GM23248 (cell line): Measurements from ENCODE around the gene PLA2G2F. TPM values are rescaled to one million over a fixed set of nuclear protein-coding genes. Genes with fewer than 3 reads are reported as not detected.
A peak's percentile ranks its signal among the peaks of the same experiment; 100 is the strongest.

Experiments
- DNase-seq: peaks from one replicate; pipeline ENCODE4 v3.0.0-alpha.2; 2015
- H2AFZ ChIP-seq: fragments of 200-600 bp; sonication (generic); 2 replicates; pipeline ENCODE4 v1.6.1; 2016; ENCODE audit warnings: antibody characterized with exemption
- H3F3A ChIP-seq: fragments of 200-600 bp; sonication (generic); 2 replicates; pipeline ENCODE4 v1.6.1; 2016; ENCODE audit warnings: mild to moderate bottlenecking, antibody characterized with exemption, mixed run types; ENCODE audit not compliant: insufficient read depth
- H3K27ac ChIP-seq: fragments of 200-600 bp; sonication (generic); 2 replicates; pipeline ENCODE4 v1.5.1; 2016; ENCODE audit warnings: mild to moderate bottlenecking
- H3K27me3 ChIP-seq: fragments of 200-600 bp; sonication (generic); replicated peaks from 2 replicates; pipeline ENCODE4 v1.6.1; 2016; ENCODE audit warnings: mild to moderate bottlenecking; ENCODE audit not compliant: insufficient read depth
- H3K36me3 ChIP-seq: fragments of 200-600 bp; sonication (generic); 2 replicates; pipeline ENCODE4 v1.6.1; 2016; ENCODE audit warnings: low read depth, mild to moderate bottlenecking
- H3K4me1 ChIP-seq: fragments of 200-600 bp; sonication (generic); 2 replicates; pipeline ENCODE4 v1.6.1; 2016; ENCODE audit warnings: mild to moderate bottlenecking; ENCODE audit not compliant: insufficient read depth
- H3K4me2 ChIP-seq: fragments of 200-600 bp; sonication (generic); one replicate; pipeline ENCODE4 v1.6.1; 2016; ENCODE audit warnings: mild to moderate bottlenecking; ENCODE audit not compliant: unreplicated experiment
- H3K4me3 ChIP-seq: fragments of 200-600 bp; sonication (generic); 2 replicates; pipeline ENCODE4 v1.5.1; 2016; ENCODE audit warnings: mild to moderate bottlenecking
- H3K79me2 ChIP-seq: fragments of 200-600 bp; sonication (generic); 2 replicates; pipeline ENCODE4 v1.6.1; 2016; ENCODE audit warnings: mild to moderate bottlenecking; ENCODE audit not compliant: insufficient read depth
- H3K9ac ChIP-seq: fragments of 200-600 bp; sonication (generic); 2 replicates; pipeline ENCODE4 v1.6.1; 2016; ENCODE audit warnings: mild to moderate bottlenecking
- H3K9me2 ChIP-seq: fragments of 200-600 bp; sonication (generic); 2 replicates; pipeline ENCODE4 v1.6.1; 2016; ENCODE audit warnings: mixed run types, mild to moderate bottlenecking, moderate library complexity; ENCODE audit not compliant: insufficient read depth
- H3K9me3 ChIP-seq: fragments of 200-600 bp; sonication (generic); one replicate; pipeline ENCODE4 v1.6.1; 2017; ENCODE audit warnings: low read depth
- H4K20me1 ChIP-seq: fragments of 200-600 bp; sonication (generic); 2 replicates; pipeline ENCODE4 v1.6.0; 2016; ENCODE audit not compliant: insufficient read depth
- EZH2 ChIP-seq: fragments of 200-600 bp; sonication (generic); IDR thresholded peaks from 2 replicates; pipeline ENCODE4 v1.6.1; 2018; ENCODE audit warnings: antibody characterized with exemption, mild to moderate bottlenecking; ENCODE audit not compliant: insufficient read depth, poor library complexity, severe bottlenecking
- EZH2phosphoT487 ChIP-seq: fragments of 200-600 bp; sonication (generic); IDR thresholded peaks from 2 replicates; pipeline ENCODE4 v1.6.1; 2018; ENCODE audit warnings: antibody characterized with exemption, moderate library complexity, mild to moderate bottlenecking, low read depth; ENCODE audit not compliant: insufficient read depth
- WGBS, 2 experiments: methylation state at CpG; one replicate each; pipeline ENCODE4 v1.1.6; 2015 to 2017; ENCODE audit warnings: low lambda C conversion rate in 2 of 2, low coverage in 1 of 2; ENCODE audit errors: missing lambda C conversion rate in 2 of 2; 5-methylcytosine and 5-hydroxymethylcytosine counted together
- in situ Hi-C: fragments of 300-500 bp; cut with MboI; formaldehyde crosslinking; loops from 2 replicates; pipeline ENCODE4 v1.15.0; 2020
- polyA plus RNA-seq: library from polyadenylated mRNA; unstranded; fragments of >200 nt; fragmentation: Nextera tagmentation; extraction: Ambion mirVana; gene quantifications from 2 replicates; pipeline ENCODE4 v1.2.1, GENCODE V29; 2016
- total RNA-seq: library from RNA; depleted of rRNA; stranded (reverse); fragments of >200 nt; shearing (Covaris generic); gene quantifications from 2 replicates; pipeline ENCODE4 v1.2.3, GENCODE V29; 2014

Gene PLA2G2F
- total and polyA plus RNA-seq, 2 experiments from 2014 or later = not detected

DNA sequence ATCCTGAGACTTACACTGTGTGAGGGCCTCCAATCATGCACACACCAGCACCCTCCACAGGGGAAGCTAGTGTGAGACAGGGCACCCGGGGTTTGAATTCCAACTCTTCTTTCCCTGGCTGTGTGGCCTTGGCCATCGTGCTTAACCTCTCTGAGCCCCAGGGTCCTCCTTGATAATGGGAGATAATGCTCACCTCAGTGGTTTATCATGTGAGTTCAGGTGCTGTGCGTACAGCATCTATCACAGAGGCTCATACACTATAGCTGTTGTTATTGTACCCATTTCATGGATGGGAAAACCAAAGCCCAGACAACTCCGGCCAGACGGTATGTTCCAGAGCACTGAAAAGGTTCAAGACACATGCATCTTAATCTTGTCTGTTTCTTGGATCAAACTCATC lies 30.8 kb downstream of the PLA2G2F start:
- 89 to 91% methylated on average over 5 of the region's 5 CpGs for WGBS, 2 experiments

DNA sequence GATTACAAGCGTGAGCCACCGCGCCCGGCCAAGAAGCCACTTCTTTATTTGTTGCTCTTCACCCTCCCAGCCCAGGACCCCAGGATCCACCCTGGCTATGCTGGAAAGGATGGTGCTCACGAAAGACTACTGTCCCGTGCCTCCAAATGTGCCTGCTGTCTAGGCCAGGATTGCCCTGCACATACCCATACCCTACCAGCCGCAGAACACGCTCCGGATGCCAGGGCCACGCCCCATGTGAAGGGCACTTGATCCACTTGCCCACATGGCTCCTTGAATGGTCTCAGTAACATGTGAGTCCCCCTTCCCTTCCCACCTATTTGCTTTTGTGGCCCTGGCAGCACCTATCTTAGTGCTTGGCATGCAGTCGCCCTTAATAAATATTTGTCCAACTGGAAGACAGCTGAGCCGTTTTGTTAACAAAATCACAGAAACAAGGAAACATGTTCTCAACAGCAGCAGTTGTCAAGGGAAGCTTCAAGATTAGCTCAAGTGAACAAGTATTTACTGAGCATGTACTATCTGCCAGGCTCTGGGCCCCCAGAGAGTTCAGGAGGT lies 33.0 kb downstream of the PLA2G2F start:
- no peak overlapping the region for H2AFZ ChIP-seq
- H4K20me1 ChIP-seq = no peaks in the 10 kb centered on the region
- no peaks in the 10 kb centered on the region for H3F3A ChIP-seq
- H3K4me3 ChIP-seq = no peak overlapping the region
- 94 to 95% methylated on average over 12 of the region's 12 CpGs for WGBS, 2 experiments
- no peak for DNase-seq
- no peaks in the 10 kb centered on the region for H3K9me2 ChIP-seq
- H3K27me3 ChIP-seq = peaks cover 11% of the 10 kb centered on the region; the same call in 1 of the 2 replicates
- H3K4me1 ChIP-seq = no peaks in the 10 kb centered on the region
- no peak overlapping the region for H3K4me2 ChIP-seq
- H3K9ac ChIP-seq = no peak overlapping the region
- TF ChIP-seq EZH2phosphoT487 = no peak
- no peak for TF ChIP-seq EZH2
- no peaks in the 10 kb centered on the region for H3K9me3 ChIP-seq
- H3K79me2 ChIP-seq = no peaks in the 10 kb centered on the region
- no peaks in the 10 kb centered on the region for H3K36me3 ChIP-seq
- H3K27ac ChIP-seq = no peak overlapping the region
- in situ Hi-C loops = no loop called here

More for the DNA sequence above, 30.8 kb downstream of the PLA2G2F start:
- in situ Hi-C loops = no loop called here
- Histone ChIP-seq H3K79me2 (no peaks in the 10 kb centered on the region), H3K36me3 (no peaks in the 10 kb centered on the region), H3F3A (no peaks in the 10 kb centered on the region), H3K27me3 (no peaks in the 10 kb centered on the region; the same call in 1 of the 2 replicates), H3K4me1 (no peaks in the 10 kb centered on the region), H2AFZ (no peak overlapping the region), H3K4me3 (no peak overlapping the region), H3K4me2 (no peak overlapping the region), H3K9ac (no peak overlapping the region), H3K9me3 (no peaks in the 10 kb centered on the region), H3K9me2 (no peaks in the 10 kb centered on the region), H3K27ac (no peak overlapping the region), H4K20me1 (no peaks in the 10 kb centered on the region)
- TF ChIP-seq EZH2phosphoT487 = no peak
- no peak for TF ChIP-seq EZH2
- DNase-seq = no peak

GRCh38 chr1:20174937-20175666 lies 36.0 kb downstream of the PLA2G2F start:
- Histone ChIP-seq H3K9me3 (no peaks in the 10 kb centered on the region), H3K36me3 (no peaks in the 10 kb centered on the region), H3K4me3 (no peak overlapping the region), H3K4me2 (no peak overlapping the region), H3F3A (no peaks in the 10 kb centered on the region), H3K27ac (no peak overlapping the region), H3K79me2 (no peaks in the 10 kb centered on the region), H3K27me3 (peaks cover 30% of the 10 kb centered on the region), H4K20me1 (no peaks in the 10 kb centered on the region), H3K9me2 (no peaks in the 10 kb centered on the region), H3K9ac (no peak overlapping the region), H2AFZ (no peak overlapping the region), H3K4me1 (no peaks in the 10 kb centered on the region)
- TF ChIP-seq EZH2phosphoT487 = no peak
- TF ChIP-seq EZH2 = no peak
- peak; percentile 29 for DNase-seq
- in situ Hi-C loops = no loop called here
- WGBS, 2 experiments = 43 to 45% methylated on average over 9 of the region's 9 CpGs

DNA sequence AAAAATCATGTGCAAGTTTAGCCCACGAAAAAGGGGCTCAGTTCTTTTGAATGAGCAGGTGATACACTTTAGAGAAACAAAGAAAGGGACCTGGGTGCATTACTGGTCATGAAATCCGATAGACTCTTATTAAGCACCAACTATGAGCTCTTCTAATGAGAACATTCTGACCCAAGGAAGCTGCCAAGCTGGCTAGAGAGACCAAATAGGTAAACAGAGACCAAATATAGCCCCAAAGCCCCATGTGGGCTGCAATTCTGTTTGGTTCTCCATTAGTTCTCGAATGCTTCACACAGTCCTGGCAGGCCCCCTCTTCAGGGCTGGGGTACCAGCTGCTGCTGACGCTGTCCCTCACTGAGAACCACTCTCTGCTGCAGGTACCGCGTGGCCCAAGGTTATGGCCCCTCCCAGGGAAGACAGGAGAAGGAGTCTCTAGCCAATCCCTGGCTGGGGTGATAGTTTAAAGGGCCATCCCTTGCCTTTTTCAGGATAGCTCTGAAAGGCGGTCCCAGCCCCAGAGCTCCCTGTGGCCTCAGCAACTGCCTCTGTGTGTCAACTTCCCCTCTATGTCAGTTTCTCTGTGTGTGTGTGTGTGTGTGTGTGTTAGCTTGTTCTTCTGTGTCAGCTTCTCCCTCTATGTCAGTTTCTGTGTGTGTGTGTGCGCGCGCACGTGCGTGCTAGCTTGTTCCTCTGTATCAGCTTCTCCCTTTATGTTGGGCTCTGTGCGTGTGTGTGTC lies 39.7 kb downstream of the PLA2G2F start:
- peaks cover 59% of the 10 kb centered on the region for H3K27me3 ChIP-seq

More for the DNA sequence above, 39.7 kb downstream of the PLA2G2F start:
- H4K20me1 ChIP-seq = no peaks in the 10 kb centered on the region
- DNase-seq = no peak
- TF ChIP-seq EZH2 (no peak), EZH2phosphoT487 (no peak)
- H3K9me2 ChIP-seq = no peaks in the 10 kb centered on the region
- no peaks in the 10 kb centered on the region for H3F3A ChIP-seq
- H3K9ac ChIP-seq = no peak overlapping the region
- 63 to 66% methylated on average over 13 of the region's 13 CpGs for WGBS, 2 experiments
- H3K27ac ChIP-seq = no peak overlapping the region
- H3K79me2 ChIP-seq = no peaks in the 10 kb centered on the region
- no peaks in the 10 kb centered on the region for H3K36me3 ChIP-seq
- H2AFZ ChIP-seq = no peak overlapping the region
- no peak overlapping the region for H3K4me2 ChIP-seq
- no peaks in the 10 kb centered on the region for H3K4me1 ChIP-seq
- in situ Hi-C loops = no loop called here
- no peaks in the 10 kb centered on the region for H3K9me3 ChIP-seq
- H3K4me3 ChIP-seq = no peak overlapping the region
